Measurements from ENCODE around the gene SOX13.

The SOX13 gene

DNA sequence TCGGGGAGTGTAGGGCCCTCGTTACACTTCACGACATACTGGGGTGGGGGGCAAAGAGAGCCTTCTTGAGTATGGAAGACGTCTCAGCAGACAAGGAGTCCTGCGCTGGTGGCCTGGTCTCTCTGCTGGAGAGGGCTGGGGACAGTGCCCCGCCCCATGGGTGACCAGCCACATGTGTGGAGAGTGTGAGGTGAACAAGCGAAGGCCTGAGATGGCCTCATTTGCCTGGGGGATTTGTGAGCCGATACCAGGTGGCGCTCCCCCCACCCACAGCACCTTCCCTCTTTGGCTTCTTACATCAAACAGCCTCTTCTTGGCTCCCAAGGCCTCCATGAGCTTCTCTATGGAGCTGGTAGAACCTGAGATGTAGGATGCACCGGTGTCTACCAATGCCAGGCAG lies 83.0 kb downstream of the SOX13 start:
- no peak for TF ChIP-seq FOXM1 (IDR thresholded peaks at IDR 0.05; ENCODE audit: borderline replicate concordance, low read depth)
- TF ChIP-seq, protein P1, sequence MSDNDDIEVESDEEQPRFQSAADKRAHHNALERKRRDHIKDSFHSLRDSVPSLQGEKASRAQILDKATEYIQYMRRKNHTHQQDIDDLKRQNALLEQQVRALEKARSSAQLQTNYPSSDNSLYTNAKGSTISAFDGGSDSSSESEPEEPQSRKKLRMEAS (IDR thresholded peaks at IDR 0.05), result no peak
- no peak for TF ChIP-seq EP300 (IDR thresholded peaks at IDR 0.05; ENCODE audit: borderline replicate concordance)
- TF ChIP-seq TAF1 (IDR thresholded peaks at IDR 0.05; ENCODE audit: low read depth), result no peak
- TF ChIP-seq, protein P2, sequence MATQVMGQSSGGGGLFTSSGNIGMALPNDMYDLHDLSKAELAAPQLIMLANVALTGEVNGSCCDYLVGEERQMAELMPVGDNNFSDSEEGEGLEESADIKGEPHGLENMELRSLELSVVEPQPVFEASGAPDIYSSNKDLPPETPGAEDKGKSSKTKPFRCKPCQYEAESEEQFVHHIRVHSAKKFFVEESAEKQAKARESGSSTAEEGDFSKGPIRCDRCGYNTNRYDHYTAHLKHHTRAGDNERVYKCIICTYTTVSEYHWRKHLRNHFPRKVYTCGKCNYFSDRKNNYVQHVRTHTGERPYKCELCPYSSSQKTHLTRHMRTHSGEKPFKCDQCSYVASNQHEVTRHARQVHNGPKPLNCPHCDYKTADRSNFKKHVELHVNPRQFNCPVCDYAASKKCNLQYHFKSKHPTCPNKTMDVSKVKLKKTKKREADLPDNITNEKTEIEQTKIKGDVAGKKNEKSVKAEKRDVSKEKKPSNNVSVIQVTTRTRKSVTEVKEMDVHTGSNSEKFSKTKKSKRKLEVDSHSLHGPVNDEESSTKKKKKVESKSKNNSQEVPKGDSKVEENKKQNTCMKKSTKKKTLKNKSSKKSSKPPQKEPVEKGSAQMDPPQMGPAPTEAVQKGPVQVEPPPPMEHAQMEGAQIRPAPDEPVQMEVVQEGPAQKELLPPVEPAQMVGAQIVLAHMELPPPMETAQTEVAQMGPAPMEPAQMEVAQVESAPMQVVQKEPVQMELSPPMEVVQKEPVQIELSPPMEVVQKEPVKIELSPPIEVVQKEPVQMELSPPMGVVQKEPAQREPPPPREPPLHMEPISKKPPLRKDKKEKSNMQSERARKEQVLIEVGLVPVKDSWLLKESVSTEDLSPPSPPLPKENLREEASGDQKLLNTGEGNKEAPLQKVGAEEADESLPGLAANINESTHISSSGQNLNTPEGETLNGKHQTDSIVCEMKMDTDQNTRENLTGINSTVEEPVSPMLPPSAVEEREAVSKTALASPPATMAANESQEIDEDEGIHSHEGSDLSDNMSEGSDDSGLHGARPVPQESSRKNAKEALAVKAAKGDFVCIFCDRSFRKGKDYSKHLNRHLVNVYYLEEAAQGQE (IDR thresholded peaks at IDR 0.05; ENCODE audit: low read depth), result no peak
- no peak for TF ChIP-seq TCF12 (IDR thresholded peaks at IDR 0.05; ENCODE audit: low read depth)
- no peak for TF ChIP-seq CEBPB (IDR thresholded peaks at IDR 0.05)
- no peak for TF ChIP-seq YY1 (IDR thresholded peaks at IDR 0.05; ENCODE audit: low read depth)
- no peak for TF ChIP-seq TEAD4 (IDR thresholded peaks at IDR 0.05)
- TF ChIP-seq, protein P3, sequence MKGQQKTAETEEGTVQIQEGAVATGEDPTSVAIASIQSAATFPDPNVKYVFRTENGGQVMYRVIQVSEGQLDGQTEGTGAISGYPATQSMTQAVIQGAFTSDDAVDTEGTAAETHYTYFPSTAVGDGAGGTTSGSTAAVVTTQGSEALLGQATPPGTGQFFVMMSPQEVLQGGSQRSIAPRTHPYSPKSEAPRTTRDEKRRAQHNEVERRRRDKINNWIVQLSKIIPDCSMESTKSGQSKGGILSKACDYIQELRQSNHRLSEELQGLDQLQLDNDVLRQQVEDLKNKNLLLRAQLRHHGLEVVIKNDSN (IDR thresholded peaks at IDR 0.05), result no peak

DNA sequence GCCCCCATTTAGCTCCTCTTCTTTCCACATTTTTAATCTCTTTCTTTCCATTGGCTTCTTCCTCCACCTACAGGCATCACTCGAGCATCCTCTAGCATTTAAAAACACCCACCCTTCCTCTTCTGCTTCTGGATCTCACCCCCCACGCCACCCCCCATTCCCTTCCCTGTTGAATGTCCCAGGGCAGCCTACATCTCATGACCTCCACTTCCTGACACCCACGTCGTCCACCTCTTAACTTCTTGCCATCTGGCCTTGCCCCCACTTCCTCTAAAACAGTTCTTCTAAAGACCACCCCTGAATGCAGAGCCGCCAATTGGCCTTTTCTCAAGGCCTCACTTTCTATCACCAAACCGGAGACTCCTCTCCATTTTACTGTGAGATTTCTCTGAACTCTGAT lies 85.0 kb downstream of the SOX13 start:
- TF ChIP-seq NFIC (IDR thresholded peaks at IDR 0.05) (no peak), CEBPB (IDR thresholded peaks at IDR 0.05) (no peak), FOXM1 (IDR thresholded peaks at IDR 0.05; ENCODE audit: borderline replicate concordance, low read depth) (no peak)
- TF ChIP-seq, protein P1 (IDR thresholded peaks at IDR 0.05), result no peak
- TF ChIP-seq, protein P2 (IDR thresholded peaks at IDR 0.05; ENCODE audit: low read depth), result no peak

DNA sequence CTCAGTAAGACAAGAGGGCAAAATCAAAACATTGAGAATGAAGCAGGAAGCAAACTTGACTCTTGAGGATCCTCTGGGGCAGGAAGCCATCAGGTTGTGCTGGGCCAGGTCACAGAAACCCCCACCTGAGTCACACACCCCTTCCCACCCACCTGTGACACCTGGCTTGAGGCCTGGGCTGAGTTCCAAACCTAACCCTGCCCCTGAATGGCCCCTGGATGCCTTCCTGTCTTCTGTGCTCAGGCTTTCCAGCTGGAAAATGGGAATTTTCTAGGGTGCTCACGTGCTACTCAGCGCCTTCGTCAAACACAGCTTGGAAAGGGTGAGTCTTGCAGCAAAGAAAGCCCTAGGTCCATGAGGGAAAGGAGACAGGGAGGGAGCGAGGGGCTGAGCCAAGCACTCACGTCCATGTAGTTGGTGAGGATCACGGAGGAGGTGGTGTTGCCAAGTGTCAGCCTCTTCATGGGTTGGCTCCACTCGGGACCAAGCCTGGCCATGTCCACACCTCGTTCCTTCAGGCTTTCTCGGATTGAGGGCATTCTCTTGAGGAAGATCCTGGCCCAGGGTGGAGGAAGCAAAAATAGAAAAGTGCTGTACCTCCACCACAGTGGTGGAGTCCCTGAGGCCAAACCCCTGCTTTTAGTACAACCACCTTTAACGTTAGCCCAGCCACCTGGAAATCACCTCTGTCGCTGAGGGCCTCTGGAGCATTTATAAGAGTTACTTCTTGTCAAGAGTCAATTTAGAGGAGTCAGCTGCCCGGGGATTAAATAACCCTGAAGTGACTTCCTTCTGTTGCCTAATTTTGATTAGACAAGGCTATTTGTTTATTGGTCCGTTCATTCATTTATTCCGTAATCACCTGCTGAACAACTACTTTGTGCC lies 88.9 kb downstream of the SOX13 start:
- TF ChIP-seq EP300 (IDR thresholded peaks at IDR 0.05; ENCODE audit: borderline replicate concordance), result no peak
- TF ChIP-seq, protein P2 (IDR thresholded peaks at IDR 0.05; ENCODE audit: low read depth), result no peak
- TF ChIP-seq, protein P1 (IDR thresholded peaks at IDR 0.05), result no peak
- TF ChIP-seq TCF12 (IDR thresholded peaks at IDR 0.05; ENCODE audit: low read depth), result no peak
- no peak for TF ChIP-seq RAD21 (IDR thresholded peaks at IDR 0.05; ENCODE audit: low read depth)
- TF ChIP-seq CREB1 (IDR thresholded peaks at IDR 0.05; ENCODE audit: low read depth), result no peak
- TF ChIP-seq TAF1 (IDR thresholded peaks at IDR 0.05; ENCODE audit: low read depth), result no peak
- TF ChIP-seq FOXM1 (IDR thresholded peaks at IDR 0.05; ENCODE audit: borderline replicate concordance, low read depth), result no peak
- TF ChIP-seq, protein P3 (IDR thresholded peaks at IDR 0.05), result no peak
- no peak for TF ChIP-seq TEAD4 (IDR thresholded peaks at IDR 0.05)
- no peak for TF ChIP-seq CEBPB (IDR thresholded peaks at IDR 0.05)
- no peak for TF ChIP-seq ZBTB7A (IDR thresholded peaks at IDR 0.05; ENCODE audit: low read depth)
- TF ChIP-seq EGR1 (IDR thresholded peaks at IDR 0.05), result no peak
- no peak for TF ChIP-seq YY1 (IDR thresholded peaks at IDR 0.05; ENCODE audit: low read depth)
- no peak for TF ChIP-seq NFIC (IDR thresholded peaks at IDR 0.05)

DNA sequence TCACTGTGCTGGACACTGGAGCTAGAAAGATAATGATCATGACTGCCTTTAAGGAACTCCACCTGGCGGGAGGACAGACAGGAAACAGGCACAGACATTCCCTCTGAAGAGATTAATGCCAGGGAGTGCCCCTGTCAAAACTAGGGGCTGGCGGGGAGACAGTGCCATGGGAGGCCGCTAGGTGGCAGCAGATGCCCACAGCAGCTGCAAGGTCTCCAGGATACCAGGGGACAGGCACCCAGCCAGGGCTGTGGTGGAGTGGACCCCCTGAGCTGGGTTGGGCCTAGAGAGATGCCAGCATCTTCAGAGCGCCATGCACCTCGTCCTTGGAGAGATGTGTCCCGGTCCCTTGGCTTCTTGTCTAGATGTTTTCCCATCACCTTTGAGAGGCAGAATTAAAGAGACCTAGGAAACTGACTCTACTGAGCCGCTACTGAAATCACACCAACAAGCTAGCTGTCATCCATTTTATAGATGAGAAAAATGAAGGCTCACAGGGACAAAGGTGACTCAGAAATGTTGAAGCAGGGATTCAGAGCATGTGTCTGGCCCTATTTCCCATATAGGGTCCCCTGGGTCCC lies 89.7 kb downstream of the SOX13 start:
- TF ChIP-seq TCF12 (IDR thresholded peaks at IDR 0.05; ENCODE audit: low read depth) (no peak), TEAD4 (IDR thresholded peaks at IDR 0.05) (no peak), ZBTB7A (IDR thresholded peaks at IDR 0.05; ENCODE audit: low read depth) (0 out of 2 replicates have a peak, but pooled peaks have one; percentile 31), RAD21 (IDR thresholded peaks at IDR 0.05; ENCODE audit: low read depth) (peak; percentile 97)
